HEK293 (cell line): Measurements from ENCODE around the gene RNF181.

Experiments
- CTCF ChIA-PET: fragments of 350-600 bp; formaldehyde crosslinking; extraction: SDS; loops from one replicate; lab custom pipeline; 2021; ENCODE audit warnings: antibody characterized with exemption; lab: Yijun Ruan, JAX
- POLR2A ChIA-PET: fragments of 300-600 bp; formaldehyde crosslinking; extraction: SDS; loops from one replicate; lab custom pipeline; 2020; ENCODE audit warnings: antibody characterized with exemption, inconsistent platforms; lab: Yijun Ruan, JAX
- H3K27ac ChIP-seq: fragments of 200-500 bp; sonication (Bioruptor generic); 2 replicates; pipeline ENCODE4 v1.5.1; 2014; ENCODE audit warnings: low read depth, low read length, control low read depth, inconsistent platforms; ENCODE audit errors: extremely low read depth
- H3K36me3 ChIP-seq, 2 experiments: fragments of 200-500 bp in 1 of 2; sonication (Bioruptor generic) in 1 of 2; 1 replicate in 1 of 2; 2 replicates in 1 of 2; pipeline ENCODE4 v1.5.1; 2014 to 2017; ENCODE audit warnings: inconsistent platforms in 2 of 2, low read length in 2 of 2; ENCODE audit not compliant: control insufficient read depth in 2 of 2, insufficient read depth in 1 of 2
- H3K4me1 ChIP-seq: fragments of 200-500 bp; sonication (Bioruptor generic); 2 replicates; pipeline ENCODE4 v1.5.1; 2014; ENCODE audit warnings: mild to moderate bottlenecking, low read length, inconsistent platforms; ENCODE audit not compliant: control insufficient read depth, insufficient read depth
- H3K4me3 ChIP-seq: 2 replicates; pipeline ENCODE4 v1.5.1; 2011; ENCODE audit warnings: low read depth, mild to moderate bottlenecking, control low read depth, low read length, moderate library complexity
- H3K9me3 ChIP-seq: fragments of 200-500 bp; sonication (Bioruptor generic); 2 replicates; pipeline ENCODE4 v1.5.1; 2014; ENCODE audit warnings: low read depth, low read length, inconsistent platforms; ENCODE audit not compliant: control insufficient read depth, insufficient read depth
- ELK4 ChIP-seq: IDR thresholded peaks from 2 replicates; pipeline ENCODE4 v1.6.1; 2011; ENCODE audit warnings: mild to moderate bottlenecking, low read depth, low read length, borderline replicate concordance
- KLF17 ChIP-seq: fragments of 450-650 bp; formaldehyde crosslinking; IDR thresholded peaks from 2 replicates; pipeline ENCODE4 v1.5.1; 2016; ENCODE audit warnings: missing biosample characterization, missing genetic modification characterization
- MEIS1 ChIP-seq: sonication (generic); formaldehyde crosslinking; IDR thresholded peaks from 2 replicates; pipeline ENCODE4 v1.8.1; 2022; ENCODE audit warnings: missing genetic modification reagents, mild to moderate bottlenecking, borderline replicate concordance
- PBX3 ChIP-seq: sonication (generic); formaldehyde crosslinking; IDR thresholded peaks from 2 replicates; pipeline ENCODE4 v1.8.1; 2022; ENCODE audit warnings: mild to moderate bottlenecking, moderate library complexity, missing genetic modification reagents
- TSHZ1 ChIP-seq: fragments of 450-650 bp; formaldehyde crosslinking; IDR thresholded peaks from 2 replicates; pipeline ENCODE4 v1.5.1; 2016; ENCODE audit warnings: missing biosample characterization, missing genetic modification characterization, borderline replicate concordance
- ZBTB11 ChIP-seq: fragments of 450-650 bp; formaldehyde crosslinking; conservative IDR thresholded peaks from 2 replicates; pipeline ENCODE4 v1.5.1; 2016; ENCODE audit warnings: low read depth, missing biosample characterization, missing genetic modification characterization
- ZNF18 ChIP-seq: fragments of 450-650 bp; formaldehyde crosslinking; IDR thresholded peaks from 2 replicates; pipeline ENCODE4 v1.5.1; 2016; ENCODE audit warnings: missing biosample characterization, missing genetic modification characterization
- ZNF274 ChIP-seq, 2 experiments: fragments of 200-500 bp in 1 of 2; fragments of 450-650 bp in 1 of 2; sonication (Bioruptor generic) in 1 of 2; formaldehyde crosslinking in 1 of 2; IDR thresholded peaks; 2 replicates each; pipeline versions ENCODE4 v1.5.1 to v1.6.1; 2014 to 2016; ENCODE audit warnings: borderline replicate concordance in 1 of 2, inconsistent platforms in 1 of 2, low read length in 1 of 2, missing biosample characterization in 1 of 2, missing genetic modification characterization in 1 of 2
- ZNF350 ChIP-seq: fragments of 450-650 bp; formaldehyde crosslinking; IDR thresholded peaks from 2 replicates; pipeline ENCODE4 v1.5.0; 2017; ENCODE audit warnings: missing biosample characterization, mild to moderate bottlenecking, missing genetic modification characterization
- ZNF510 ChIP-seq: fragments of 450-650 bp; formaldehyde crosslinking; IDR thresholded peaks from 2 replicates; pipeline ENCODE4 v1.5.1; 2018; ENCODE audit warnings: mild to moderate bottlenecking, missing genetic modification characterization, missing biosample characterization; ENCODE audit not compliant: insufficient replicate concordance
- ZNF514 ChIP-seq: fragments of 450-650 bp; formaldehyde crosslinking; IDR thresholded peaks from 2 replicates; pipeline ENCODE4 v1.5.1; 2016; ENCODE audit warnings: missing biosample characterization, missing genetic modification characterization
- ZNF548 ChIP-seq: fragments of 450-650 bp; formaldehyde crosslinking; IDR thresholded peaks from 2 replicates; pipeline ENCODE4 v1.5.1; 2016; ENCODE audit warnings: missing biosample characterization, missing genetic modification characterization
- ZNF624 ChIP-seq: fragments of 450-650 bp; formaldehyde crosslinking; IDR thresholded peaks from 2 replicates; pipeline ENCODE4 v1.5.1; 2017; ENCODE audit warnings: missing biosample characterization, missing genetic modification characterization
- ZNF692 ChIP-seq: fragments of 450-650 bp; formaldehyde crosslinking; IDR thresholded peaks from 2 replicates; pipeline ENCODE4 v1.5.1; 2016; ENCODE audit warnings: missing biosample characterization, missing genetic modification characterization
- ZNF707 ChIP-seq: fragments of 450-650 bp; formaldehyde crosslinking; IDR thresholded peaks from 2 replicates; pipeline ENCODE4 v1.5.1; 2016; ENCODE audit warnings: missing biosample characterization, missing genetic modification characterization
- ZNF768 ChIP-seq: fragments of 450-650 bp; formaldehyde crosslinking; IDR thresholded peaks from 2 replicates; pipeline ENCODE4 v1.5.1; 2018; ENCODE audit warnings: missing biosample characterization, mild to moderate bottlenecking, missing genetic modification characterization
- ZNF792 ChIP-seq: fragments of 450-650 bp; formaldehyde crosslinking; IDR thresholded peaks from 2 replicates; pipeline ENCODE4 v1.5.1; 2016; ENCODE audit warnings: missing biosample characterization, missing genetic modification characterization
- ZSCAN30 ChIP-seq: fragments of 450-650 bp; IDR thresholded peaks from 2 replicates; pipeline ENCODE4 v1.5.1; 2018; ENCODE audit warnings: missing biosample characterization, mild to moderate bottlenecking, missing genetic modification characterization, moderate library complexity

RNF181 gene

GRCh38 chr2:85588236-85588635, 7.3 kb upstream of the RNF181 start:
- CTCF ChIA-PET = interaction anchor here (0.9 kb wide), 1 partner anchor 194 kb away, joined by 4 read pairs; no protein-coding TSS in a partner anchor
- no peak for TF ChIP-seq ZNF624 (tag by site-specific recombination)
- no peak for TF ChIP-seq ZNF548 (tag by site-specific recombination)
- no peak for TF ChIP-seq ELK4
- TF ChIP-seq TSHZ1 (tag by site-specific recombination) = no peak
- TF ChIP-seq MEIS1 = no peak
- no peak for TF ChIP-seq ZNF692 (tag by site-specific recombination)
- TF ChIP-seq ZNF768 (tag by site-specific recombination) = no peak
- no peak for TF ChIP-seq ZNF18 (tag by site-specific recombination)
- TF ChIP-seq ZSCAN30 (tag by site-specific recombination) = no peak
- no peak for TF ChIP-seq ZNF514 (tag by site-specific recombination)
- TF ChIP-seq ZBTB11 (tag by site-specific recombination) = no peak
- H3K9me3 ChIP-seq = no peaks in the 10 kb centered on the region
- no peak overlapping the region for H3K4me3 ChIP-seq
- POLR2A ChIA-PET = interaction anchor here (1.7 kb wide), 1 partner anchor 10 kb away, joined by 11 read pairs; the partner anchor contains the start of gene VAMP8
- no peak overlapping the region for H3K27ac ChIP-seq
- peaks cover 0 to 4% of the 10 kb centered on the region in 2 experiments; a peak in 1 of 3 replicates for H3K36me3 ChIP-seq
- no peaks in the 10 kb centered on the region for H3K4me1 ChIP-seq

- no peaks in the 10 kb centered on the region for H3K4me1 ChIP-seq
- peaks cover 0 to 1% of the 10 kb centered on the region in 2 experiments; a peak in 1 of 3 replicates for H3K36me3 ChIP-seq
- no peak overlapping the region for H3K4me3 ChIP-seq
- no peaks in the 10 kb centered on the region for H3K9me3 ChIP-seq
- CTCF ChIA-PET = interaction anchor here (0.9 kb wide), 1 partner anchor 194 kb away, joined by 4 read pairs; no protein-coding TSS in a partner anchor
- POLR2A ChIA-PET = interaction anchor here (1.2 to 1.7 kb wide), 2 partner anchors 10 to 26 kb away, joined by 3 to 11 read pairs; partner anchors contain the start of gene VAMP8
- no peak overlapping the region for H3K27ac ChIP-seq
- TF ChIP-seq KLF17 (tag by site-specific recombination) (no peak), ZNF510 (tag by site-specific recombination) (no peak), ZNF274 (IDR thresholded peaks at IDR 0.05; ENCODE audit: low read length) (no peak), ZNF274 (tag by site-specific recombination; IDR thresholded peaks at IDR 0.05; ENCODE audit: borderline replicate concordance) (no peak), ZNF792 (tag by site-specific recombination) (no peak), ZNF350 (tag by site-specific recombination) (no peak), ZNF707 (tag by site-specific recombination) (no peak), ELK4 (no peak), PBX3 (CRISPR knock-in tag) (no peak)
These were observed 6.9 kb upstream of the RNF181 start for GRCh38 chr2:85588645-85589044.
